SK-N-SH (cell line): ENCODE measurements around the gene AGAP4.
"Not testable (repeated sequence)": the region's sequence is repeated elsewhere in the genome, so short reads cannot be mapped to it uniquely, and the experiment has no call there.

Experiments
- EP300 ChIP-seq, 2 experiments: IDR thresholded peaks; 2 replicates each; pipeline versions ENCODE4 v1.4.0 to v1.6.1; 2012; ENCODE audit warnings: borderline replicate concordance in 1 of 2, low read depth in 1 of 2, low read length in 1 of 2
- FOXJ3 ChIP-seq: sonication (generic); formaldehyde crosslinking; IDR thresholded peaks from 2 replicates; pipeline ENCODE4 v1.5.1; 2020; ENCODE audit warnings: mild to moderate bottlenecking, missing genetic modification reagents
- JUND ChIP-seq: IDR thresholded peaks from 2 replicates; pipeline ENCODE4 v1.4.0; 2012
- MXI1 ChIP-seq: IDR thresholded peaks from 2 replicates; pipeline ENCODE4 v1.6.1; 2012; ENCODE audit warnings: mild to moderate bottlenecking, low read depth, low read length, improper control_type of control experiment
- POLR2AphosphoS5 ChIP-seq: IDR thresholded peaks from 2 replicates; pipeline ENCODE4 v1.6.1; 2012; ENCODE audit warnings: low read depth, low read length
- TAF1 ChIP-seq: IDR thresholded peaks from 2 replicates; pipeline ENCODE4 v1.6.1; 2012; ENCODE audit warnings: low read depth, mild to moderate bottlenecking, low read length, moderate library complexity, borderline replicate concordance
- YY1 ChIP-seq: IDR thresholded peaks from 2 replicates; pipeline ENCODE4 v1.4.0; 2012; ENCODE audit warnings: low read depth, mild to moderate bottlenecking
- TF ChIP-seq, protein P1 (sequence below): fragments of 200-600 bp; sonication (generic); IDR thresholded peaks from 2 replicates; pipeline ENCODE4 v1.6.1; 2017; ENCODE audit warnings: antibody characterized with exemption, mild to moderate bottlenecking, moderate library complexity
- TF ChIP-seq, protein P2 (sequence below): IDR thresholded peaks from 2 replicates; pipeline ENCODE4 v1.4.0; 2012; ENCODE audit warnings: low read depth
- TF ChIP-seq, protein P3 (sequence below): fragments of 150-350 bp; IDR thresholded peaks from 2 replicates; pipeline ENCODE4 v1.6.1; 2017; ENCODE audit warnings: antibody characterized with exemption, low read length, low read depth, borderline replicate concordance

DNA sequence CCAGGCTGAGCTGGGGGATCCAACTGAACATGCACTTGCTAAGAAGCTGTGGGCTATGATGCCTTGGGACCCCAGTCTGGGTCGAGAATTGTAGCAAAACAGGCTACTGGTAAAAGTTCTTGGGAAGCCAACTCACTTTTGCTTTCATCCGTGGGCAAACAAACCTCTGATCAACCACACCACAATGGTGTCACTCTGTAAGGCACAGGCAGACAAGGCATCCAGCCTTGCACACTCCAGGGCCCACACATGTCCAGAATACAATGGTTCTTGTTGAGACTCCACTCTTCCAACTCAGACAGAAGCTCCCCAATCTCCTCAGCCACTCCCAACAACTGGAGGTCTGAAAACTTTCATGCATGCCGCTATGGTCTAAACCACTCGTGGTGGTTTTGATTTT is 10.6 kb upstream of the AGAP4 start:
- TF ChIP-seq, protein P1, sequence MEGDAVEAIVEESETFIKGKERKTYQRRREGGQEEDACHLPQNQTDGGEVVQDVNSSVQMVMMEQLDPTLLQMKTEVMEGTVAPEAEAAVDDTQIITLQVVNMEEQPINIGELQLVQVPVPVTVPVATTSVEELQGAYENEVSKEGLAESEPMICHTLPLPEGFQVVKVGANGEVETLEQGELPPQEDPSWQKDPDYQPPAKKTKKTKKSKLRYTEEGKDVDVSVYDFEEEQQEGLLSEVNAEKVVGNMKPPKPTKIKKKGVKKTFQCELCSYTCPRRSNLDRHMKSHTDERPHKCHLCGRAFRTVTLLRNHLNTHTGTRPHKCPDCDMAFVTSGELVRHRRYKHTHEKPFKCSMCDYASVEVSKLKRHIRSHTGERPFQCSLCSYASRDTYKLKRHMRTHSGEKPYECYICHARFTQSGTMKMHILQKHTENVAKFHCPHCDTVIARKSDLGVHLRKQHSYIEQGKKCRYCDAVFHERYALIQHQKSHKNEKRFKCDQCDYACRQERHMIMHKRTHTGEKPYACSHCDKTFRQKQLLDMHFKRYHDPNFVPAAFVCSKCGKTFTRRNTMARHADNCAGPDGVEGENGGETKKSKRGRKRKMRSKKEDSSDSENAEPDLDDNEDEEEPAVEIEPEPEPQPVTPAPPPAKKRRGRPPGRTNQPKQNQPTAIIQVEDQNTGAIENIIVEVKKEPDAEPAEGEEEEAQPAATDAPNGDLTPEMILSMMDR: not testable (repeated sequence)
- TF ChIP-seq TAF1; MXI1; YY1; POLR2AphosphoS5; EP300 (IDR thresholded peaks at IDR 0.05; ENCODE audit: borderline replicate concordance in 1 of 2, low read depth in 1 of 2, low read length in 1 of 2); FOXJ3 (CRISPR knock-in tag); JUND: not testable (repeated sequence)
- TF ChIP-seq, protein P2, sequence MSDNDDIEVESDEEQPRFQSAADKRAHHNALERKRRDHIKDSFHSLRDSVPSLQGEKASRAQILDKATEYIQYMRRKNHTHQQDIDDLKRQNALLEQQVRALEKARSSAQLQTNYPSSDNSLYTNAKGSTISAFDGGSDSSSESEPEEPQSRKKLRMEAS: not testable (repeated sequence)
- TF ChIP-seq, protein P3, sequence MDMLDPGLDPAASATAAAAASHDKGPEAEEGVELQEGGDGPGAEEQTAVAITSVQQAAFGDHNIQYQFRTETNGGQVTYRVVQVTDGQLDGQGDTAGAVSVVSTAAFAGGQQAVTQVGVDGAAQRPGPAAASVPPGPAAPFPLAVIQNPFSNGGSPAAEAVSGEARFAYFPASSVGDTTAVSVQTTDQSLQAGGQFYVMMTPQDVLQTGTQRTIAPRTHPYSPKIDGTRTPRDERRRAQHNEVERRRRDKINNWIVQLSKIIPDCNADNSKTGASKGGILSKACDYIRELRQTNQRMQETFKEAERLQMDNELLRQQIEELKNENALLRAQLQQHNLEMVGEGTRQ: not testable (repeated sequence)
